Fibroblast of peridontal ligament (primary cell): ENCODE measurements around the gene LAG3.

ENCODE experiments used
- DNase-seq: peaks from one replicate; pipeline ENCODE4 v3.0.0-alpha.2; 2010; ENCODE audit errors: extremely low read depth

The LAG3 gene

GRCh38 chr12:6790496-6791150 lies 18.3 kb downstream of the LAG3 start:
- DNase-seq = no peak

GRCh38 chr12:6791931-6792520 lies 19.7 kb downstream of the LAG3 start:
- DNase-seq = no peak

- no peak for DNase-seq
Measured at GRCh38 chr12:6792522-6793201, 20.3 kb downstream of the LAG3 start.

GRCh38 chr12:6795088-6795487 lies 22.8 kb downstream of the LAG3 start:
- no peak for DNase-seq

GRCh38 chr12:6796576-6796975 lies 24.3 kb downstream of the LAG3 start:
- no peak for DNase-seq

- DNase-seq = no peak
Measured at GRCh38 chr12:6799147-6799546, 26.8 kb downstream of the LAG3 start.

- DNase-seq = no peak
Measured at GRCh38 chr12:6807170-6807569, 34.9 kb downstream of the LAG3 start.

GRCh38 chr12:6809056-6809455 lies 36.7 kb downstream of the LAG3 start:
- DNase-seq = no peak

GRCh38 chr12:6810758-6811157 lies 38.4 kb downstream of the LAG3 start:
- no peak for DNase-seq

GRCh38 chr12:6813363-6813762 lies 41.0 kb downstream of the LAG3 start:
- no peak for DNase-seq

- no peak for DNase-seq
Measured at GRCh38 chr12:6816598-6816997, 44.3 kb downstream of the LAG3 start.

- DNase-seq = no peak
Measured at GRCh38 chr12:6817098-6817497, 44.8 kb downstream of the LAG3 start.

- DNase-seq = no peak
Measured at GRCh38 chr12:6817662-6818157, 45.4 kb downstream of the LAG3 start.

GRCh38 chr12:6818222-6818621 lies 45.9 kb downstream of the LAG3 start:
- DNase-seq = no peak

- DNase-seq = no peak
Measured at GRCh38 chr12:6818645-6819044, 46.3 kb downstream of the LAG3 start.

- DNase-seq = no peak
Measured at GRCh38 chr12:6819106-6820030, 47.0 kb downstream of the LAG3 start.

GRCh38 chr12:6820166-6820565 lies 47.8 kb downstream of the LAG3 start:
- DNase-seq = no peak

- DNase-seq = peak; percentile 31
Measured at GRCh38 chr12:6821591-6822425, 49.5 kb downstream of the LAG3 start, which contains the start of gene GPR162. Gene GPR162 (plus strand): TSS chr12:6821821. CDS start chr12:6823899, 2,078 bp downstream.

- no peak for DNase-seq
Measured at GRCh38 chr12:6822426-6823135, 50.3 kb downstream of the LAG3 start.
